ENCODE results near the gene CLMP.

- TF ChIP-seq CTCF (IDR thresholded peaks at IDR 0.05; ENCODE audit: poor library complexity, severe bottlenecking) = no peak
- TF ChIP-seq SMC3 (conservative IDR thresholded peaks at IDR 0.05; ENCODE audit: poor library complexity) = no peak
- no peak for TF ChIP-seq TAF1 (IDR thresholded peaks at IDR 0.05; ENCODE audit: low read depth)
- TF ChIP-seq MXI1 (conservative IDR thresholded peaks at IDR 0.05; ENCODE audit: poor library complexity, severe bottlenecking) = no peak
- no peak for TF ChIP-seq REST (IDR thresholded peaks at IDR 0.05; ENCODE audit: borderline replicate concordance)
- no peak for TF ChIP-seq RAD21 (conservative IDR thresholded peaks at IDR 0.05)
Observed at GRCh38 chr11:123030517-123030916, 164.5 kb downstream of the CLMP start.
